Chondrocyte (in vitro differentiated cells): ENCODE data around the gene AKAP13. TPM values are rescaled to one million over a fixed set of nuclear protein-coding genes. Genes with fewer than 3 reads are reported as not detected.

ENCODE experiments used
- DNase-seq: peaks from one replicate; pipeline ENCODE4 v3.0.0; 2021; ENCODE audit warnings: mixed read lengths, low spot score
- H3K27ac Mint-ChIP-seq: one replicate; pipeline ENCODE4 v1.8.0; 2021; ENCODE audit warnings: mild to moderate bottlenecking, moderate library complexity, mixed read lengths; ENCODE audit not compliant: unreplicated experiment
- H3K27me3 Mint-ChIP-seq: 2 replicates; pipeline ENCODE4 v1.8.0; 2021; ENCODE audit warnings: low read depth, mixed read lengths
- H3K36me3 Mint-ChIP-seq: 2 replicates; pipeline ENCODE4 v1.8.0; 2021; ENCODE audit warnings: low read depth, mixed read lengths
- H3K4me1 Mint-ChIP-seq: 2 replicates; pipeline ENCODE4 v1.8.0; 2021; ENCODE audit warnings: low read depth, mild to moderate bottlenecking, mixed read lengths
- H3K4me3 Mint-ChIP-seq: one replicate; pipeline ENCODE4 v1.8.0; 2021; ENCODE audit warnings: mild to moderate bottlenecking, moderate library complexity, mixed read lengths; ENCODE audit not compliant: unreplicated experiment
- H3K9me3 Mint-ChIP-seq: 2 replicates; pipeline ENCODE4 v1.8.0; 2021; ENCODE audit warnings: low read depth, mixed read lengths
- CTCF ChIP-seq: fragments of 200-600 bp; sonication (generic); IDR thresholded peaks from 2 replicates; pipeline ENCODE4 v1.5.0; 2021; ENCODE audit warnings: antibody characterized with exemption, mild to moderate bottlenecking, moderate library complexity
- total RNA-seq: library from RNA; stranded (reverse); gene quantifications from 3 replicates; pipeline ENCODE4 v1.2.1, GENCODE V29; 2021

Gene AKAP13
- total RNA-seq, 1 donor from 2014 or later: 80.6 TPM

GRCh38 chr15:85473455-85473854 lies 93.1 kb downstream of the AKAP13 start:
- DNase-seq: no peak
- no peaks in the 10 kb centered on the region for H3K36me3 Mint-ChIP-seq
- H3K9me3 Mint-ChIP-seq: no peaks in the 10 kb centered on the region
- no peak overlapping the region for H3K4me3 Mint-ChIP-seq
- no peak for TF ChIP-seq CTCF
- H3K27me3 Mint-ChIP-seq: no peaks in the 10 kb centered on the region
- H3K4me1 Mint-ChIP-seq: peaks cover 58% of the 10 kb centered on the region
- H3K27ac Mint-ChIP-seq: peak overlapping the region; percentile 73

- DNase-seq: no peak
- TF ChIP-seq CTCF: no peak
These were observed 94.4 kb downstream of the AKAP13 start for GRCh38 chr15:85474700-85475316.

GRCh38 chr15:85475317-85475701 lies 94.9 kb downstream of the AKAP13 start:
- Mint-ChIP-seq H3K9me3 (no peaks in the 10 kb centered on the region), H3K27ac (no peak overlapping the region), H3K36me3 (no peaks in the 10 kb centered on the region), H3K4me3 (no peak overlapping the region), H3K4me1 (peaks cover 73% of the 10 kb centered on the region), H3K27me3 (no peaks in the 10 kb centered on the region)
- DNase-seq: no peak
- no peak for TF ChIP-seq CTCF

More at GRCh38 chr15:85474700-85475316, 94.4 kb downstream of the AKAP13 start:
- Mint-ChIP-seq H3K27me3 (no peaks in the 10 kb centered on the region), H3K27ac (peak overlapping the region; percentile 18), H3K4me1 (peaks cover 71% of the 10 kb centered on the region), H3K4me3 (no peak overlapping the region), H3K9me3 (no peaks in the 10 kb centered on the region), H3K36me3 (no peaks in the 10 kb centered on the region)

- no peaks in the 10 kb centered on the region for H3K9me3 Mint-ChIP-seq
- no peaks in the 10 kb centered on the region for H3K27me3 Mint-ChIP-seq
- H3K4me1 Mint-ChIP-seq: peaks cover 72% of the 10 kb centered on the region
- peak overlapping the region; percentile 6 for H3K27ac Mint-ChIP-seq
- TF ChIP-seq CTCF: no peak
- DNase-seq: no peak
- no peaks in the 10 kb centered on the region for H3K36me3 Mint-ChIP-seq
- H3K4me3 Mint-ChIP-seq: no peak overlapping the region
These were observed 95.3 kb downstream of the AKAP13 start for GRCh38 chr15:85475711-85476110.

- no peak for TF ChIP-seq CTCF
- H3K27me3 Mint-ChIP-seq: no peaks in the 10 kb centered on the region
- no peaks in the 10 kb centered on the region for H3K36me3 Mint-ChIP-seq
- H3K9me3 Mint-ChIP-seq: no peaks in the 10 kb centered on the region
- H3K4me3 Mint-ChIP-seq: no peak overlapping the region
- H3K4me1 Mint-ChIP-seq: peaks cover 79% of the 10 kb centered on the region
- no peak for DNase-seq
- no peak overlapping the region for H3K27ac Mint-ChIP-seq
These were observed 96.7 kb downstream of the AKAP13 start for GRCh38 chr15:85477061-85477460.
